ENCODE measurements around the gene ITPK1.

The ITPK1 gene

GRCh38 chr14:93036652-93037345 lies 78.9 kb downstream of the ITPK1 start:
- no peak for TF ChIP-seq CTCF (conservative IDR thresholded peaks at IDR 0.05; ENCODE audit: low read length)
- peak; percentile 38 for DNase-seq (ENCODE audit: low read depth)
- H3K4me3 ChIP-seq (ENCODE audit: low read length): no peak overlapping the region

- TF ChIP-seq CTCF (conservative IDR thresholded peaks at IDR 0.05; ENCODE audit: low read length): no peak
- peak; percentile 44 for DNase-seq (ENCODE audit: low read depth)
- no peak overlapping the region for H3K4me3 ChIP-seq (ENCODE audit: low read length)
These were observed 79.6 kb downstream of the ITPK1 start for GRCh38 chr14:93035917-93036651.

- TF ChIP-seq CTCF (conservative IDR thresholded peaks at IDR 0.05; ENCODE audit: low read length): no peak
- H3K4me3 ChIP-seq (ENCODE audit: low read length): no peak overlapping the region
- no peak for DNase-seq (ENCODE audit: low read depth)
These were observed 80.2 kb downstream of the ITPK1 start for GRCh38 chr14:93035585-93035916.

- DNase-seq (ENCODE audit: low read depth): no peak
- H3K4me3 ChIP-seq (ENCODE audit: low read length): no peak overlapping the region
- no peak for TF ChIP-seq CTCF (conservative IDR thresholded peaks at IDR 0.05; ENCODE audit: low read length)
These were observed 81.1 kb downstream of the ITPK1 start for GRCh38 chr14:93034671-93034994.

- TF ChIP-seq CTCF (conservative IDR thresholded peaks at IDR 0.05; ENCODE audit: low read length): peak; percentile 27
- no peak overlapping the region for H3K4me3 ChIP-seq (ENCODE audit: low read length)
- no peak for DNase-seq (ENCODE audit: low read depth)
These were observed 81.6 kb downstream of the ITPK1 start for GRCh38 chr14:93033983-93034670.

- DNase-seq (ENCODE audit: low read depth): no peak
- TF ChIP-seq CTCF (conservative IDR thresholded peaks at IDR 0.05; ENCODE audit: low read length): no peak
- no peak overlapping the region for H3K4me3 ChIP-seq (ENCODE audit: low read length)
These were observed 82.4 kb downstream of the ITPK1 start for GRCh38 chr14:93033084-93033982.

Measured in AG10803 (cell line).